GM12878 (cell line): Measurements from ENCODE around the gene GGT1. TPM values are rescaled to one million over a fixed set of nuclear protein-coding genes. Genes with fewer than 3 reads are reported as not detected.

Source experiments
- ATF7 ChIP-seq: fragments of 450-650 bp; IDR thresholded peaks from 2 replicates; pipeline ENCODE4 v1.6.1; 2016; ENCODE audit warnings: low read depth, mild to moderate bottlenecking
- BHLHE40 ChIP-seq, 2 experiments: fragments of 450-650 bp in 1 of 2; IDR thresholded peaks; 2 replicates each; pipeline ENCODE4 v1.6.1; 2011 to 2017; ENCODE audit warnings: low read depth in 2 of 2, borderline replicate concordance in 1 of 2, improper control_type of control experiment in 1 of 2, low read length in 1 of 2, mild to moderate bottlenecking in 1 of 2
- BRCA1 ChIP-seq: IDR thresholded peaks from 2 replicates; pipeline ENCODE4 v1.6.1; 2011; ENCODE audit warnings: low read depth, low read length, improper control_type of control experiment
- CBX3 ChIP-seq: fragments of 200-600 bp; sonication (generic); IDR thresholded peaks from 2 replicates; pipeline ENCODE4 v1.6.1; 2016; ENCODE audit warnings: low read depth, borderline replicate concordance
- CHD1 ChIP-seq: IDR thresholded peaks from 2 replicates; pipeline ENCODE4 v1.6.1; 2012; ENCODE audit warnings: low read depth, low read length, improper control_type of control experiment
- GATAD2B ChIP-seq: fragments of 450-650 bp; conservative IDR thresholded peaks from 2 replicates; pipeline ENCODE4 v1.6.1; 2017; ENCODE audit warnings: low read depth, mild to moderate bottlenecking, moderate library complexity
- MAX ChIP-seq: IDR thresholded peaks from 2 replicates; pipeline ENCODE4 v1.6.1; 2012; ENCODE audit warnings: low read depth, low read length, improper control_type of control experiment
- NFYB ChIP-seq: IDR thresholded peaks from 2 replicates; pipeline ENCODE4 v1.6.1; 2011; ENCODE audit warnings: low read depth, mild to moderate bottlenecking, low read length, improper control_type of control experiment, moderate library complexity; ENCODE audit not compliant: insufficient read depth
- NKRF ChIP-seq: fragments of 450-650 bp; conservative IDR thresholded peaks from 2 replicates; pipeline ENCODE4 v1.6.1; 2017; ENCODE audit warnings: mild to moderate bottlenecking, moderate library complexity
- NRF1 ChIP-seq: conservative IDR thresholded peaks from 2 replicates; pipeline ENCODE4 v1.6.1; 2011; ENCODE audit warnings: mild to moderate bottlenecking, low read depth, low read length, improper control_type of control experiment
- PBX3 ChIP-seq: IDR thresholded peaks from 2 replicates; pipeline ENCODE4 v1.6.1; 2011; ENCODE audit warnings: mild to moderate bottlenecking, low read depth, low read length, moderate library complexity; ENCODE audit not compliant: insufficient replicate concordance
- POLR2A ChIP-seq: IDR thresholded peaks from 2 replicates; pipeline ENCODE4 v1.6.1; 2011; ENCODE audit warnings: low read depth, mild to moderate bottlenecking, low read length
- RFX5 ChIP-seq: IDR thresholded peaks from 2 replicates; pipeline ENCODE4 v1.6.1; 2011; ENCODE audit warnings: low read depth, low read length, improper control_type of control experiment
- SP1 ChIP-seq: IDR thresholded peaks from one replicate; pipeline ENCODE4 v1.6.1; 2011; ENCODE audit warnings: low read depth, low read length
- STAT1 ChIP-seq: fragments of 450-650 bp; conservative IDR thresholded peaks from 2 replicates; pipeline ENCODE4 v1.6.1; 2014; ENCODE audit warnings: antibody characterized with exemption, mild to moderate bottlenecking
- SUPT20H ChIP-seq: IDR thresholded peaks from 2 replicates; pipeline ENCODE4 v1.6.1; 2011; ENCODE audit warnings: low read depth, mild to moderate bottlenecking, low read length, moderate library complexity, borderline replicate concordance; ENCODE audit not compliant: control insufficient read depth
- TARDBP ChIP-seq: IDR thresholded peaks from 2 replicates; pipeline ENCODE4 v1.6.1; 2016; ENCODE audit warnings: borderline replicate concordance
- WRNIP1 ChIP-seq: IDR thresholded peaks from 2 replicates; pipeline ENCODE4 v1.6.1; 2011; ENCODE audit warnings: low read depth, low read length, improper control_type of control experiment, borderline replicate concordance
- ZNF384 ChIP-seq: IDR thresholded peaks from 2 replicates; pipeline ENCODE4 v1.6.1; 2012; ENCODE audit warnings: low read depth, mild to moderate bottlenecking, low read length, improper control_type of control experiment, borderline replicate concordance
- ZNF622 ChIP-seq: fragments of 450-650 bp; IDR thresholded peaks from 2 replicates; pipeline ENCODE4 v1.6.1; 2017; ENCODE audit warnings: mild to moderate bottlenecking, inconsistent platforms
- polyA plus RNA-seq, 11 experiments: library from polyadenylated mRNA; depleted of rRNA in 4 of 11; unstranded in 6 of 11; stranded (reverse) in 5 of 11; fragments of >200 nt; fragmentation: Nextera tagmentation in 4 of 11; fragmentation: Illumina TruSeq in 1 of 11; extraction: Ambion mirVana in 4 of 11; extraction: Trizol in 1 of 11; gene quantifications; 1 replicate in 1 of 11; 2 replicates in 10 of 11; pipeline versions ENCODE4 v1.2.1 to v1.2.3, GENCODE V29; 2011 to 2016; ENCODE audit warnings: inconsistent platforms in 2 of 11, missing spikeins in 2 of 11, low read depth in 1 of 11
- total RNA-seq, 4 experiments: library from RNA; depleted of rRNA in 3 of 4; stranded (reverse); fragments of >200 nt in 3 of 4; fragmentation: Illumina TruSeq in 1 of 4; extraction: Trizol in 1 of 4; gene quantifications; 2 replicates each; pipeline versions ENCODE4 v1.2.1 to v1.2.3, GENCODE V29; 2013 to 2021
- TF ChIP-seq, protein P1 (sequence below): IDR thresholded peaks from 2 replicates; pipeline ENCODE4 v1.6.1; 2011; ENCODE audit warnings: borderline replicate concordance, low read depth, mild to moderate bottlenecking, moderate library complexity, mixed read lengths, low read length; ENCODE audit not compliant: insufficient read depth; ENCODE audit errors: extremely low read length
- TF ChIP-seq, protein P2 (sequence below): fragments of 450-650 bp; formaldehyde crosslinking; IDR thresholded peaks from 2 replicates; pipeline ENCODE4 v1.4.0; 2022; ENCODE audit warnings: mild to moderate bottlenecking, moderate library complexity

GGT1 gene
- total and polyA plus RNA-seq, 10 of the 15 experiments (the other 5 are each of a cell fraction or from before 2014, with no cell fraction given): 0.47 to 26.6 (median 9.1) TPM

DNA sequence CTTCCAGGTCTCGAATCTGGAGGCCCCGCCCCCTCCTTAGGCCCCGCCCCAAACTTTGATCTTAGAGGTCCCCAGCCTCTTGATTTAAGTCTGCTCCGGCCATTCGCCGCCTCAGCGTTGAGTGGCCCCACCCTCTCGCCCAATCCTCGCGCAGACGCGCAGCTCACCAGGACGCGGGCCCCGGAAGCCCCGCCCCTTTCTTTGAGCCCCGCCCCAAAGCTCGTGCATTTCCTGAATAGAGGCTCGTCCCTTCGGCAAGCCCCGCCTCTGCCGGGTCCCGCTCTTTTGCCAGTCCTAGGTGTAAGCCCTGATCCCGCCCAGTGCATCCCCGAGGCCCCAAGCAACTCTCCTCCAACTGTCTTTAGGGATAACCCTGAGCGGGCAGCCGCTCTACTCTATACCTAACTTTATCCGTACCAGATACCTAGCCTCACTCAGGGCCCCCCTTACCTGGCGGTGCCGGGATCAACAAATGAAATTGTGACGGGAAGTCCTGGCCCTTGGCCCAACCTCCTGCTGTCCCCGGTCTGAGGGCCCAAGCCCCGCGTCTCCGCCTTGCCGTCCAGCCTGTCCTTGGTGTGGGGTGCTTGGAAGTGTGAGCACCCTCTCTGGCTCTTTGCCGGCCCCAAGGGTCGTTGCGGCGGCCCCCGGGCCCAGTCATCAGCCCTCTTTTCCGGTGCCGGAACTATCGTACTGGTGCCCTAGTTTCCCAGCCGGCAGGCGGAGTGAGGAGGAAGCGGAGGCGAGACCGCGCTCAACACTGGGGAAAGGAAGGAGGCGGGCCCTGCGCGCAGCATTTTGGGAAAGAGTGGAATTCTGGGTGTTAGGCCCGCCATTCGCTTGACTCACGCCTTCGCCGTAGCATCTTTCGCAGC lies 47.6 kb upstream of the GGT1 start, which contains the start of gene SNRPD3 (continued):
- TF ChIP-seq, protein P1, sequence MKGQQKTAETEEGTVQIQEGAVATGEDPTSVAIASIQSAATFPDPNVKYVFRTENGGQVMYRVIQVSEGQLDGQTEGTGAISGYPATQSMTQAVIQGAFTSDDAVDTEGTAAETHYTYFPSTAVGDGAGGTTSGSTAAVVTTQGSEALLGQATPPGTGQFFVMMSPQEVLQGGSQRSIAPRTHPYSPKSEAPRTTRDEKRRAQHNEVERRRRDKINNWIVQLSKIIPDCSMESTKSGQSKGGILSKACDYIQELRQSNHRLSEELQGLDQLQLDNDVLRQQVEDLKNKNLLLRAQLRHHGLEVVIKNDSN: no peak
- no peak for TF ChIP-seq BRCA1
- peak; percentile 93 for TF ChIP-seq GATAD2B
- TF ChIP-seq, protein P2, sequence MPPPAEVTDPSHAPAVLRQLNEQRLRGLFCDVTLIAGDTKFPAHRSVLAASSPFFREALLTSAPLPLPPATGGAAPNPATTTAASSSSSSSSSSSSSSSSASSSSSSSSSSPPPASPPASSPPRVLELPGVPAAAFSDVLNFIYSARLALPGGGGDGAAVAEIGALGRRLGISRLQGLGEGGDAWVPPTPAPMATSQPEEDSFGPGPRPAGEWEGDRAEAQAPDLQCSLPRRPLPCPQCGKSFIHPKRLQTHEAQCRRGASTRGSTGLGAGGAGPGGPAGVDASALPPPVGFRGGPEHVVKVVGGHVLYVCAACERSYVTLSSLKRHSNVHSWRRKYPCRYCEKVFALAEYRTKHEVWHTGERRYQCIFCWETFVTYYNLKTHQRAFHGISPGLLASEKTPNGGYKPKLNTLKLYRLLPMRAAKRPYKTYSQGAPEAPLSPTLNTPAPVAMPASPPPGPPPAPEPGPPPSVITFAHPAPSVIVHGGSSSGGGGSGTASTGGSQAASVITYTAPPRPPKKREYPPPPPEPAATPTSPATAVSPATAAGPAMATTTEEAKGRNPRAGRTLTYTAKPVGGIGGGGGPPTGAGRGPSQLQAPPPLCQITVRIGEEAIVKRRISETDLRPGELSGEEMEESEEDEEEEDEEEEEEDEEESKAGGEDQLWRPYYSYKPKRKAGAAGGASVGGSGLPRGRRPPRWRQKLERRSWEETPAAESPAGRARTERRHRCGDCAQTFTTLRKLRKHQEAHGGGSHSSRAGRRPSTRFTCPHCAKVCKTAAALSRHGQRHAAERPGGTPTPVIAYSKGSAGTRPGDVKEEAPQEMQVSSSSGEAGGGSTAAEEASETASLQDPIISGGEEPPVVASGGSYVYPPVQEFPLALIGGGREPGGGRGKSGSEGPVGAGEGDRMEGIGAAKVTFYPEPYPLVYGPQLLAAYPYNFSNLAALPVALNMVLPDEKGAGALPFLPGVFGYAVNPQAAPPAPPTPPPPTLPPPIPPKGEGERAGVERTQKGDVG (CRISPR knock-in tag): no peak
- TF ChIP-seq NKRF: peak; percentile 88; the same call in 1 of the 2 replicates
- peak; percentile 79; the same call in 1 of the 2 replicates for TF ChIP-seq TARDBP
- peak; percentile 88 for TF ChIP-seq PBX3
- TF ChIP-seq SP1: peak; percentile 85
- TF ChIP-seq SUPT20H: no peak
- TF ChIP-seq NRF1: peak; percentile 42
- peak; percentile 60; the same call in 1 of the 2 replicates for TF ChIP-seq NFYB
- TF ChIP-seq BHLHE40 (IDR thresholded peaks at IDR 0.05; ENCODE audit: borderline replicate concordance in 1 of 2, low read depth in 2 of 2, low read length in 1 of 2): peak; percentile 43 to 51; a peak in 3 of 4 replicates
- peak; percentile 90 for TF ChIP-seq POLR2A
- TF ChIP-seq ATF7: peak; percentile 65
- no peak for TF ChIP-seq ZNF622
- peak; percentile 65; the same call in 1 of the 2 replicates for TF ChIP-seq RFX5
- TF ChIP-seq MAX: peak; percentile 84; the same call in 1 of the 2 replicates
- TF ChIP-seq ZNF384: no peak
- no peak for TF ChIP-seq CHD1
- peak; percentile 93; the same call in 1 of the 2 replicates for TF ChIP-seq STAT1
- TF ChIP-seq WRNIP1: no peak
- no peak for TF ChIP-seq CBX3
